PFSK-1 (cell line): ENCODE data around the gene NCAM2.

Experiments
- FOXP2 ChIP-seq: optimal IDR thresholded peaks from 2 replicates; pipeline ENCODE3; 2011; ENCODE audit warnings: borderline replicate concordance, control low read depth, inconsistent platforms; ENCODE audit not compliant: insufficient read depth; ENCODE audit errors: extremely low read length, extremely low read depth
- POLR2AphosphoS5 ChIP-seq: IDR thresholded peaks from 2 replicates; pipeline ENCODE4 v1.6.1; 2012; ENCODE audit warnings: low read depth, mild to moderate bottlenecking, control low read depth, low read length, moderate library complexity
- SIN3A ChIP-seq: IDR thresholded peaks from 2 replicates; pipeline ENCODE4 v1.6.1; 2012; ENCODE audit warnings: mild to moderate bottlenecking, low read length, moderate library complexity, borderline replicate concordance; ENCODE audit not compliant: insufficient read depth
- TAF1 ChIP-seq: IDR thresholded peaks from 2 replicates; pipeline ENCODE4 v1.6.1; 2012; ENCODE audit warnings: low read length, control low read depth, borderline replicate concordance; ENCODE audit not compliant: insufficient read depth
- TF ChIP-seq, protein P1 (sequence below), 2 experiments: IDR thresholded peaks; 2 replicates each; pipeline versions ENCODE4 v1.6.1 to v1.8.0; 2011 to 2012; ENCODE audit warnings: low read depth in 2 of 2, low read length in 2 of 2, control low read depth in 1 of 2, inconsistent platforms in 1 of 2, mild to moderate bottlenecking in 1 of 2, moderate library complexity in 1 of 2; ENCODE audit not compliant: insufficient read depth in 1 of 2

NCAM2 gene

DNA sequence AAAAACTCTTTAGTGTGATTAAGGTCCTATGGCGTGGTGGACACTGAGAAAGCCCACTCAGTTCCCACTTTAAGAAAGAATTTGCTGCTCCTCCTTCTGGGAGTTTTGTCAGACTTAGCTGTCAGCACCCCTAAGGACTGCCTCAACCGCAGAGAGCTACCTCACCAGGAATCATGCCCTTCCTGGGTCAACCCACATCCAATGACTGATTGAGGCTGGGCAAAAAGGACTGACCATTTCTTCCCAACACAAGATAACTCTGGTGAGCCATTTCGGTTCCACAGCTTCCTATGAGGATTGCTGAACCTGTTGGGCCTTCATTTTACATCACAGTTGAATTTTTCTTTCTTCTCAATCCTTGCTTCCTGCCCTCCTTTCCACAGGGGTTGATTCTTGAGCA lies 197.9 kb downstream of the NCAM2 start:
- no peak for TF ChIP-seq TAF1
- TF ChIP-seq POLR2AphosphoS5: no peak
- no peak for TF ChIP-seq FOXP2
- TF ChIP-seq SIN3A: no peak

DNA sequence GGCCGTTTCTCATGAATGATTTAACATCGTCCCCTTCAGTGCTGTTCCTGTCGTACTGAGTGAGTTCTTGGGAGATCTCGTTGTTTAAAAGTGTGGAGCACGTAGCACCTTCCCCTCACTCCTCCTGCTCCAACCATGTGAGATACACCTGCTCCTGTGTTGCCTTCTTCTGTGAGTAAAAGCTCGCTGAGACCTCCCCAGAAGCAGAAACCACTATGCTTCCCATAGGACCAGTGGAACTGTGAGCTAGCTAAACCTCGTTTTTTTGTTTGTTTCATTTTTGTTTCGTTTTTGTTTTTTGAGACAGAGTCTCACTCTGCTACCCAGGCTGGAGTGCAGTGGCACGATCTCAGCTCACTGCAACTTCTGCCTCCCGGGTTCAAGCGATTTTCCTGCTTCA lies 198.6 kb downstream of the NCAM2 start:
- TF ChIP-seq POLR2AphosphoS5 (no peak), FOXP2 (no peak), TAF1 (no peak), SIN3A (no peak)
- TF ChIP-seq, protein P1, sequence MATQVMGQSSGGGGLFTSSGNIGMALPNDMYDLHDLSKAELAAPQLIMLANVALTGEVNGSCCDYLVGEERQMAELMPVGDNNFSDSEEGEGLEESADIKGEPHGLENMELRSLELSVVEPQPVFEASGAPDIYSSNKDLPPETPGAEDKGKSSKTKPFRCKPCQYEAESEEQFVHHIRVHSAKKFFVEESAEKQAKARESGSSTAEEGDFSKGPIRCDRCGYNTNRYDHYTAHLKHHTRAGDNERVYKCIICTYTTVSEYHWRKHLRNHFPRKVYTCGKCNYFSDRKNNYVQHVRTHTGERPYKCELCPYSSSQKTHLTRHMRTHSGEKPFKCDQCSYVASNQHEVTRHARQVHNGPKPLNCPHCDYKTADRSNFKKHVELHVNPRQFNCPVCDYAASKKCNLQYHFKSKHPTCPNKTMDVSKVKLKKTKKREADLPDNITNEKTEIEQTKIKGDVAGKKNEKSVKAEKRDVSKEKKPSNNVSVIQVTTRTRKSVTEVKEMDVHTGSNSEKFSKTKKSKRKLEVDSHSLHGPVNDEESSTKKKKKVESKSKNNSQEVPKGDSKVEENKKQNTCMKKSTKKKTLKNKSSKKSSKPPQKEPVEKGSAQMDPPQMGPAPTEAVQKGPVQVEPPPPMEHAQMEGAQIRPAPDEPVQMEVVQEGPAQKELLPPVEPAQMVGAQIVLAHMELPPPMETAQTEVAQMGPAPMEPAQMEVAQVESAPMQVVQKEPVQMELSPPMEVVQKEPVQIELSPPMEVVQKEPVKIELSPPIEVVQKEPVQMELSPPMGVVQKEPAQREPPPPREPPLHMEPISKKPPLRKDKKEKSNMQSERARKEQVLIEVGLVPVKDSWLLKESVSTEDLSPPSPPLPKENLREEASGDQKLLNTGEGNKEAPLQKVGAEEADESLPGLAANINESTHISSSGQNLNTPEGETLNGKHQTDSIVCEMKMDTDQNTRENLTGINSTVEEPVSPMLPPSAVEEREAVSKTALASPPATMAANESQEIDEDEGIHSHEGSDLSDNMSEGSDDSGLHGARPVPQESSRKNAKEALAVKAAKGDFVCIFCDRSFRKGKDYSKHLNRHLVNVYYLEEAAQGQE (IDR thresholded peaks at IDR 0.05; ENCODE audit: insufficient read depth in 1 of 2, low read depth in 2 of 2, low read length in 2 of 2): no peak

DNA sequence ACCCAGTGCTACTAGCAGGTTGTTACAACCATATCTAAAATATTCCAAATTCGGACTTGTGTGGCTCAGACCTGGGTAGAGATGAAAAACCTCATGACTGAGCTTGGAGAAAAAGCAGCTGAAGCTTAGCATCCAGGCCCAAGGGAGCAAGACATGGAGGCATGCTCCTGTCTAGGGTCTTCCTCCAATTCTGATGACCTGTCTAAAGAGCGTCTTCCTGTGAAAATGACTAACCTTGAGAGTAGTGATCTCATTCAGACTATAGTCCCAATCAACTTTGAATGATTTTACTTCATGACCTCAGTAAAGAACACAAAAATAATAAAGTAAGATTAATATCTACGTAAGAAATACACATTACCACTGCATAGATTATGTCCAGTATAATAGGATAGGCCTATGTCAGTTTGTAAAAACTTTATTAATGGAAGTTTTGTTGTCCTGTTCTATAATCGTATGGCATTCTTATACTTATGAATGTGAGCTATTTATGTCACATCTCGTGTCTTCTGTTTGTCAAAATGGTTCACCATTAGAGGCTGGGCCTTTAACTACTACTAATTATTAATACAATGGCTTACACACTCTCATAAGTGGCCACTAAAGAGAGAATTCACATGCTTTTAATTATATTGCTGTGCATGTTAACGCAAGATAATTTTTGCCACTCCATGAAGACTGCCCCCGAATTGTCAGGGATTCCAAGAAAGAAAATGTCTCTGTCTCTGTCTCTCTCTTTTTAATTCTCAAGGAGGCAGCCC lies 201.3 kb downstream of the NCAM2 start:
- TF ChIP-seq TAF1 (no peak), POLR2AphosphoS5 (no peak), FOXP2 (no peak), SIN3A (no peak)
- TF ChIP-seq, protein P1 (IDR thresholded peaks at IDR 0.05; ENCODE audit: insufficient read depth in 1 of 2, low read depth in 2 of 2, low read length in 2 of 2): no peak

DNA sequence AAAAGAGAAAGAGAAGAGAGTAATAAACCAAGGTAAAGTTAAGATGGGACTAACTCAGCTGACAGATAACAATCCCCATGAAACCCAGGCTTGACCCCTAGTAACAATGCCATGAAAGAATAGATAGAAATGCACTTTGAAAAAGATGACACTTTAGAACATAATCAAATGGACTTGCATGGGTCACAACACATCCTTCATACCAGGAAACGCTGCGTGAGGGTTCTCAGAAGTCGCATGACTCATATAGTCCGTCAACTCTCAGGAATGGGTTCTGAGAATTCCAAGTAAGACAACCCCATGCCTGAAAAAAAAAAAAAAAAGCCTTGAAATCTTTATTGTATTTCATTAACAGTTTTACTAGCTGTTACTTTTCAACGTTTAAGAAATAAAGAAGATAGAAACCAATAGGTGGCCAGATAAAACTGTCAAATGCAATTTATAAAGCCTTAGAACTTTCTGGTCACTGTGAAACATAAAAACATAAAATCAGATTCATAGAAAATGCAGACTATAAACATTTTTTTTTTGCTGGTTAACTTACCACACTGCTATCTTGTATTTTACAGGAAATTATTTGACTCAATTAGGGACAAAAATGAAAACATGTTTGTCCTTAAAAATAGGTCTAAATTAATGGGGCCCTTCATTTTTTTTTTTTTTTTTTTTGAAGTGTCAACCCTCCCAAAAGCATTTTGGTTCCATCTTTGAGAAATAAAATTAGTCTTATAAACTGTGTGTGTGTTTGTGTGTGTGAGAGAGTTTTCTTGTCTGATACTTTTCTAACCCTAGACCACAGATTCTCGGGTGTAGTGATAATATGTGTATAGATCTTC lies 202.1 kb downstream of the NCAM2 start:
- TF ChIP-seq FOXP2 (no peak), POLR2AphosphoS5 (no peak), TAF1 (no peak), SIN3A (no peak)
- TF ChIP-seq, protein P1 (IDR thresholded peaks at IDR 0.05; ENCODE audit: insufficient read depth in 1 of 2, low read depth in 2 of 2, low read length in 2 of 2): no peak

DNA sequence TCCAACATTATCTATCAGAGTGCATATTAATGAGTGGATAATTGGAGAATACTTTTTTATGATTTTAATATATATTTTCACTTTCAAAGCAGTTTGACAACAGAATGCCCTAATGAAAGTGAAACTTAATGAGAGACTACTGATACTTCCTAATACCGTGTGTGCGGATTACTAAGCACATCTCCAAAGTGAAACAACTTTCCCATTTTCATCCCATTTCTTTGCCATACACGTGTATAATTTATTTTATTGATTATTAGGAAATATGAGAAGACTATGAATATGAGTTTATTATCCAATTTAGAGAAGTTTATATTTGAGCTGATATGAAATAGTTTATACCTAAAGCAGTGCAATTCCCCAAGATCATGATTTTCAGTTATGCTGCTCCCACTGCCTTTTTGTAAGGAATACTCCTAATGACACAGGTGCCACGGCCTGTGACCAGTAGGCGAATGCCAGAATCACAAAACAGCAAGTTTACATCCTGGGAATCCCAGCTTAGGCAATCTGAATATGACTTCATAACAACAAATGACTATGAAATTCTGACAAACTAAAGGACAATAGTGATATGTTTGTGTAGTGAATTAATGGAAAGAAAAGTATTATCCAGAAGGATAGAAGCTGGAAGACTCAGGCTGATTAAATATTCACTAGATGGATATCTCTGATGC lies 202.9 kb downstream of the NCAM2 start:
- TF ChIP-seq, protein P1 (IDR thresholded peaks at IDR 0.05; ENCODE audit: insufficient read depth in 1 of 2, low read depth in 2 of 2, low read length in 2 of 2): no peak
- TF ChIP-seq FOXP2 (no peak), TAF1 (no peak), SIN3A (no peak), POLR2AphosphoS5 (no peak)
